ENCODE measurements around the gene KCNIP2.
A peak's percentile ranks its signal among the peaks of the same experiment; 100 is the strongest.

Gene KCNIP2

GRCh38 chr10:101851411-101852116 is 8.0 kb upstream of the KCNIP2 start:
- TF ChIP-seq Cebpa-rat (IDR thresholded peaks at IDR 0.05): no peak
- Histone ChIP-seq H3K9me3 (no peaks in the 10 kb centered on the region), H3K27ac (no peak overlapping the region), H3K9ac (no peak overlapping the region), H3K27me3 (no peaks in the 10 kb centered on the region), H3K4me3 (no peak overlapping the region), H3K36me3 (peaks cover 52% of the 10 kb centered on the region), H3K4me2 (no peak overlapping the region), H3K4me1 (peaks cover 7% of the 10 kb centered on the region; the same call in 1 of the 2 replicates), H4K20me1 (peaks cover 59% of the 10 kb centered on the region)

- Histone ChIP-seq H3K27ac (no peak overlapping the region), H3K4me3 (no peak overlapping the region), H3K4me2 (no peak overlapping the region), H3K9ac (no peak overlapping the region), H3K4me1 (peaks cover 7% of the 10 kb centered on the region; the same call in 1 of the 2 replicates), H3K9me3 (no peaks in the 10 kb centered on the region), H4K20me1 (peaks cover 67% of the 10 kb centered on the region), H3K27me3 (no peaks in the 10 kb centered on the region), H3K36me3 (peaks cover 60% of the 10 kb centered on the region)
- TF ChIP-seq Cebpa-rat (IDR thresholded peaks at IDR 0.05): no peak
Observed at GRCh38 chr10:101850749-101851148, 7.1 kb upstream of the KCNIP2 start.

- Histone ChIP-seq H4K20me1 (peaks cover 72% of the 10 kb centered on the region), H3K27me3 (no peaks in the 10 kb centered on the region), H3K9me3 (no peaks in the 10 kb centered on the region), H3K4me2 (no peak overlapping the region), H3K9ac (no peak overlapping the region), H3K4me3 (no peak overlapping the region), H3K4me1 (peaks cover 7% of the 10 kb centered on the region; the same call in 1 of the 2 replicates), H3K27ac (no peak overlapping the region), H3K36me3 (peaks cover 66% of the 10 kb centered on the region)
- TF ChIP-seq Cebpa-rat (IDR thresholded peaks at IDR 0.05): no peak
Observed at GRCh38 chr10:101848894-101849351, 5.3 kb upstream of the KCNIP2 start.

GRCh38 chr10:101848408-101848807 is 4.8 kb upstream of the KCNIP2 start:
- peaks cover 7% of the 10 kb centered on the region; the same call in 1 of the 2 replicates for H3K4me1 ChIP-seq

GRCh38 chr10:101845893-101846292 is 2.3 kb upstream of the KCNIP2 start:
- H3K27ac ChIP-seq: no peak overlapping the region
- H3K9ac ChIP-seq: no peak overlapping the region
- no peak overlapping the region for H3K4me3 ChIP-seq
- H3K27me3 ChIP-seq: peaks cover 19% of the 10 kb centered on the region
- peaks cover 52% of the 10 kb centered on the region for H3K36me3 ChIP-seq
- TF ChIP-seq Cebpa-rat (IDR thresholded peaks at IDR 0.05): no peak
- peaks cover 83% of the 10 kb centered on the region for H4K20me1 ChIP-seq
- peaks cover 18% of the 10 kb centered on the region for H3K4me1 ChIP-seq
- no peaks in the 10 kb centered on the region for H3K9me3 ChIP-seq
- no peak overlapping the region for H3K4me2 ChIP-seq

More at GRCh38 chr10:101848408-101848807, 4.8 kb upstream of the KCNIP2 start:
- Histone ChIP-seq H4K20me1 (peaks cover 74% of the 10 kb centered on the region), H3K27me3 (no peaks in the 10 kb centered on the region), H3K27ac (no peak overlapping the region), H3K4me2 (no peak overlapping the region), H3K9ac (no peak overlapping the region), H3K36me3 (peaks cover 66% of the 10 kb centered on the region), H3K9me3 (no peaks in the 10 kb centered on the region), H3K4me3 (no peak overlapping the region)
- no peak for TF ChIP-seq Cebpa-rat (IDR thresholded peaks at IDR 0.05)

- Histone ChIP-seq H3K27me3 (peaks cover 19% of the 10 kb centered on the region), H3K36me3 (peaks cover 17% of the 10 kb centered on the region), H3K4me2 (peak overlapping the region; percentile 95)
Observed at GRCh38 chr10:101841826-101842225, 1.8 kb downstream of the KCNIP2 start.

GRCh38 chr10:101840741-101841453 is 2.7 kb downstream of the KCNIP2 start:
- Histone ChIP-seq H3K4me2 (peak overlapping the region; percentile 95), H3K27me3 (peaks cover 19% of the 10 kb centered on the region), H3K9ac (no peak overlapping the region), H3K4me3 (peak overlapping the region; percentile 58), H3K9me3 (no peaks in the 10 kb centered on the region), H4K20me1 (peaks cover 73% of the 10 kb centered on the region), H3K27ac (no peak overlapping the region), H3K36me3 (peaks cover 8% of the 10 kb centered on the region), H3K4me1 (peaks cover 25% of the 10 kb centered on the region)
- TF ChIP-seq Cebpa-rat (IDR thresholded peaks at IDR 0.05): no peak

More at GRCh38 chr10:101841826-101842225, 1.8 kb downstream of the KCNIP2 start:
- H3K9ac ChIP-seq: no peak overlapping the region
- no peak overlapping the region for H3K4me3 ChIP-seq
- H3K27ac ChIP-seq: no peak overlapping the region
- peaks cover 25% of the 10 kb centered on the region for H3K4me1 ChIP-seq
- no peak for TF ChIP-seq Cebpa-rat (IDR thresholded peaks at IDR 0.05)
- H3K9me3 ChIP-seq: no peaks in the 10 kb centered on the region
- peaks cover 80% of the 10 kb centered on the region for H4K20me1 ChIP-seq

- H3K4me3 ChIP-seq: peak overlapping the region; percentile 48
- no peak overlapping the region for H3K9ac ChIP-seq
- no peak for TF ChIP-seq Cebpa-rat (IDR thresholded peaks at IDR 0.05)
- peaks cover under 1% of the 10 kb centered on the region; the same call in 1 of the 2 replicates for H3K36me3 ChIP-seq
- peaks cover 19% of the 10 kb centered on the region for H3K27me3 ChIP-seq
- H3K9me3 ChIP-seq: no peaks in the 10 kb centered on the region
- peak overlapping the region; percentile 95 for H3K4me2 ChIP-seq
- no peak overlapping the region for H3K27ac ChIP-seq
- peaks cover 66% of the 10 kb centered on the region for H4K20me1 ChIP-seq
- peaks cover 27% of the 10 kb centered on the region for H3K4me1 ChIP-seq
Observed at GRCh38 chr10:101840102-101840684, 3.4 kb downstream of the KCNIP2 start.

- Histone ChIP-seq H3K36me3 (no peaks in the 10 kb centered on the region), H3K9me3 (no peaks in the 10 kb centered on the region), H3K4me2 (peak overlapping the region; percentile 95), H3K9ac (no peak overlapping the region), H3K4me1 (peaks cover 34% of the 10 kb centered on the region), H3K27ac (no peak overlapping the region), H3K4me3 (peak overlapping the region; percentile 48), H3K27me3 (peaks cover 19% of the 10 kb centered on the region), H4K20me1 (peaks cover 60% of the 10 kb centered on the region)
- TF ChIP-seq Cebpa-rat (IDR thresholded peaks at IDR 0.05): no peak
Observed at GRCh38 chr10:101839416-101840063, 4.1 kb downstream of the KCNIP2 start.
